Uterus (tissue), 4 donors: ENCODE measurements around the gene HPS5. TPM values are rescaled to one million over a fixed set of nuclear protein-coding genes. Genes with fewer than 3 reads are reported as not detected.

Experiments used
- DNase-seq, 2 donors: peaks; one replicate each; pipeline ENCODE4 v3.0.0-alpha.2; 2019 to 2020
- H3K27ac ChIP-seq, 2 donors: fragments of 200-600 bp; sonication (generic); 1 replicate in 1 of 2; 2 replicates in 1 of 2; pipeline ENCODE4 v1.5.1; 2016 to 2018
- H3K27me3 ChIP-seq, 2 donors: fragments of 200-600 bp; sonication (generic); one replicate each; pipeline ENCODE4 v1.5.1; 2018 to 2019; ENCODE audit warnings: control low read depth in 1 of 2
- H3K36me3 ChIP-seq, 2 donors: fragments of 200-600 bp; sonication (generic); one replicate each; pipeline ENCODE4 v1.5.1; 2019; ENCODE audit warnings: control low read depth in 1 of 2
- H3K4me1 ChIP-seq, 2 donors: fragments of 200-600 bp; sonication (generic); one replicate each; pipeline ENCODE4 v1.5.1; 2018 to 2019; ENCODE audit warnings: control low read depth in 1 of 2
- H3K4me3 ChIP-seq, 2 donors: fragments of 200-600 bp; sonication (generic); 1 replicate in 1 of 2; 2 replicates in 1 of 2; pipeline ENCODE4 v1.5.1; 2018 to 2019; ENCODE audit warnings: mild to moderate bottlenecking in 1 of 2
- H3K9me3 ChIP-seq, 2 donors: fragments of 200-600 bp; sonication (generic); one replicate each; pipeline ENCODE4 v1.5.1; 2019; ENCODE audit warnings: control low read depth in 1 of 2
- POLR2A ChIP-seq, 2 donors: fragments of 450-650 bp; IDR thresholded peaks; one replicate each; pipeline ENCODE4 v1.6.1; 2016; ENCODE audit warnings: antibody characterized with exemption in 2 of 2, mild to moderate bottlenecking in 1 of 2, moderate library complexity in 1 of 2
- intact Hi-C: fragments of 100-400 bp; cut with DNase I; formaldehyde crosslinking; loops from one replicate; pipeline ENCODE4 v1.15.1; 2023; ENCODE audit warnings: low total_unique reads
- total RNA-seq, 4 donors: library from RNA; depleted of rRNA in 3 of 4; stranded (reverse); fragments of >200 nt in 3 of 4; gene quantifications; one replicate each; pipeline versions ENCODE4 v1.1.0 to v1.2.4, GENCODE V29; 2014 to 2023
- TF ChIP-seq, protein P1 (sequence below), 4 experiments: fragments of 200-600 bp in 2 of 4; fragments of 450-650 bp in 2 of 4; sonication (generic) in 2 of 4; IDR thresholded peaks; one replicate each; pipeline ENCODE4 v1.5.1; 2016 to 2019; ENCODE audit warnings: antibody characterized with exemption in 4 of 4, mild to moderate bottlenecking in 2 of 4, moderate library complexity in 1 of 4
- donor health status: DM: yes; HTN: yes; CAD: no.

HPS5 gene
- total RNA-seq, 4 donors from 2014 or later: 6.4 to 55.0 (median 35.9) TPM

DNA sequence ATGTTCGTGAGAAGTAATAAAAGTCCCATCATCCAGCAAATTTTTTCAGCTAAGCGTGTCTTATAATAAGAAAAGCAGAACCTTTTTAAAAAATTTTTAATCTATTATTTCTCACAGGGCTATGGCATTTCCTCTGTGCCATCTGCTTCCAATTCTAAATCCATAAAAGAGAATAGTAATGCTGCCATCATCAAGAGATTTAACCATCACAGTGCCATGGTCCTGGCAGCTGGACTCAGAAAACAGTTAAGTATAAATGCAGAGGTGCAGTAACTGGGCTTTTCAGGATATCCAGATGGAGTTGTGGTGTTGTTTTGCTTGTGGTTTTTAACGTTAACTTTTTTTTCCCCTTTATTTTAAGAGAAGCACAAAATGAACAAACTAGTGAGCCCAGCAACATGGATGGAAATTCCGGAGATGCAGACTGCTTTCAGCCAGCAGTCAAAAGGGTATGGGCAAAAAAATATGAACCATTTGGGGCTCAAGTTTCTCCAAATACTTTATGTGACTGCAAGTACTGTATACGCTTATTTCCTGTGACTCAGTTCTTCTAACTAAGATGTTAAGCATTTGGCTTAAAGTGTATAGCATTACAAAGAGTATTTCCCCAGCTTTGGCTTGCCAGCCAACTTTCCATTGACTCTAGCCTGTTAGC is 25.7 kb upstream of the HPS5 start:
- no peak for TF ChIP-seq POLR2A (IDR thresholded peaks at IDR 0.05)
- TF ChIP-seq, protein P1, sequence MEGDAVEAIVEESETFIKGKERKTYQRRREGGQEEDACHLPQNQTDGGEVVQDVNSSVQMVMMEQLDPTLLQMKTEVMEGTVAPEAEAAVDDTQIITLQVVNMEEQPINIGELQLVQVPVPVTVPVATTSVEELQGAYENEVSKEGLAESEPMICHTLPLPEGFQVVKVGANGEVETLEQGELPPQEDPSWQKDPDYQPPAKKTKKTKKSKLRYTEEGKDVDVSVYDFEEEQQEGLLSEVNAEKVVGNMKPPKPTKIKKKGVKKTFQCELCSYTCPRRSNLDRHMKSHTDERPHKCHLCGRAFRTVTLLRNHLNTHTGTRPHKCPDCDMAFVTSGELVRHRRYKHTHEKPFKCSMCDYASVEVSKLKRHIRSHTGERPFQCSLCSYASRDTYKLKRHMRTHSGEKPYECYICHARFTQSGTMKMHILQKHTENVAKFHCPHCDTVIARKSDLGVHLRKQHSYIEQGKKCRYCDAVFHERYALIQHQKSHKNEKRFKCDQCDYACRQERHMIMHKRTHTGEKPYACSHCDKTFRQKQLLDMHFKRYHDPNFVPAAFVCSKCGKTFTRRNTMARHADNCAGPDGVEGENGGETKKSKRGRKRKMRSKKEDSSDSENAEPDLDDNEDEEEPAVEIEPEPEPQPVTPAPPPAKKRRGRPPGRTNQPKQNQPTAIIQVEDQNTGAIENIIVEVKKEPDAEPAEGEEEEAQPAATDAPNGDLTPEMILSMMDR (IDR thresholded peaks at IDR 0.05): no peak
- DNase-seq: no peak
- Histone ChIP-seq H3K27ac (no peak overlapping the region), H3K4me1 (no peaks in the 10 kb centered on the region), H3K4me3 (no peak overlapping the region), H3K9me3 (no peaks in the 10 kb centered on the region), H3K36me3 (no peaks in the 10 kb centered on the region), H3K27me3 (no peaks in the 10 kb centered on the region)
- intact Hi-C loops: no loop called here

GRCh38 chr11:18332891-18333290 is 11.0 kb upstream of the HPS5 start:
- TF ChIP-seq POLR2A (IDR thresholded peaks at IDR 0.05): no peak
- TF ChIP-seq, protein P1 (IDR thresholded peaks at IDR 0.05): no peak
- DNase-seq: no peak
- Histone ChIP-seq H3K36me3 (no peaks in the 10 kb centered on the region), H3K4me3 (no peak overlapping the region), H3K9me3 (no peaks in the 10 kb centered on the region), H3K27me3 (no peaks in the 10 kb centered on the region), H3K27ac (no peak overlapping the region), H3K4me1 (no peaks in the 10 kb centered on the region)
- intact Hi-C loops: no loop called here

- intact Hi-C loops: no loop called here
- no peaks in the 10 kb centered on the region for H3K27me3 ChIP-seq
- H3K36me3 ChIP-seq: no peaks in the 10 kb centered on the region
- TF ChIP-seq POLR2A (IDR thresholded peaks at IDR 0.05): no peak
- TF ChIP-seq, protein P1 (IDR thresholded peaks at IDR 0.05): no peak
- DNase-seq: no peak
- no peak overlapping the region for H3K4me3 ChIP-seq
- no peaks in the 10 kb centered on the region for H3K4me1 ChIP-seq
- no peaks in the 10 kb centered on the region for H3K9me3 ChIP-seq
- H3K27ac ChIP-seq: no peak overlapping the region
These were observed 10.4 kb upstream of the HPS5 start for GRCh38 chr11:18332302-18332701.

DNA sequence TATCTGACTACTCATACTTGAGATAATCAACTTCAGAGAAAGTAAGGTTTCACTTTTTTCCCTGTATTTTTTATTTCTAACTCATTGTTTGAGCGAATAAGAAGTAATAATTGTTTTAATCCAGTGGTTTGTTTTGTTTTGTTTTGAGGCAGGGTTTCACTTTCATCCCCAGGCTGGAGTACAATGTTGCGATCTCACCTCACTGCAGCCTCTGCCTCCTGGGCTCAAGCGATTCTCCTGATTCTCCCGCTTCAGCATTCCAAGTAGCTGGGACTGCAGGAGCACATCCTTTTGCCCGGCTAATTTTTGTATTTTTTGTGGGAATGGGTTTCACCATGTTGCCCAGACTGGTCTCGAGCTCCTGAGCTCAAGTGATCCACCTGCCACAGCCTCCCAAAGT is 9.0 kb upstream of the HPS5 start:
- Histone ChIP-seq H3K4me1 (no peaks in the 10 kb centered on the region), H3K36me3 (no peaks in the 10 kb centered on the region), H3K4me3 (no peak overlapping the region), H3K27me3 (no peaks in the 10 kb centered on the region), H3K27ac (no peak overlapping the region), H3K9me3 (no peaks in the 10 kb centered on the region)
- intact Hi-C loops: no loop called here
- no peak for DNase-seq
- TF ChIP-seq, protein P1 (IDR thresholded peaks at IDR 0.05): no peak
- no peak for TF ChIP-seq POLR2A (IDR thresholded peaks at IDR 0.05)

DNA sequence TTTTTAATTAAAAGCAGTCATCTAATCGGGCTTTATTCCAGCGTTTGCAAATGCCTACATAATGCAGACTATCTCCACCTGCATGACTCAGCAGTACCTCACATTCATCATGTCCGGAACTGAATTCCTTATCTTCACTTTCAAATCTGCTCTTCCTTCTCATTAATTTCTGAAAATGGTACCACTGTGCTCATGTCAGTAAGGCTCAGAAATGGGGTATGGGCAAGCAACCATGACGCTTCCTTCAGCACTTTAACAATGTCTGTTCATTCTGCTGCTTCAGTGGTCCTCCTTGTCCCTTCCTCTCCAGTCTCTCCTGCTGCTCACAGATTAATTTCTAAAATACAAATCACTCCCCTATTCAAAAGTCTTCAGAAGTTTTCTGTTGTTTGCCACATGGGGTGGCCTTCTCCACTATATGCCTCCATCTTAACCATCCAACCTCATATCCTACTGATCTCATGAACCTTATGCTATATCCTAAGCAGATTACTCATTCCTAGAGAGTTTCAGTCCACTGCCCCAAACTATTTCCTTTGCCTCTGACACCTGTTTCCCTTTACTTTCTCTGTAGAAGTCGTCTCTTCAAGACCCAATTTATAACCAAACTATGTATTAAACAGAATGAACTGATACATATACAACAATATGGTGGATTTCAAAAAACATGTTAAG is 7.4 kb upstream of the HPS5 start:
- Histone ChIP-seq H3K9me3 (no peaks in the 10 kb centered on the region), H3K27me3 (no peaks in the 10 kb centered on the region), H3K27ac (no peak overlapping the region), H3K36me3 (no peaks in the 10 kb centered on the region), H3K4me3 (no peak overlapping the region), H3K4me1 (peaks cover 3 to 5% of the 10 kb centered on the region in 2 donors)
- intact Hi-C loops: no loop called here
- DNase-seq: no peak
- TF ChIP-seq, protein P1 (IDR thresholded peaks at IDR 0.05): no peak
- TF ChIP-seq POLR2A (IDR thresholded peaks at IDR 0.05): no peak
